GM23338 (cell line): ENCODE data around the gene SMIM12. TPM values are rescaled to one million over a fixed set of nuclear protein-coding genes. Genes with fewer than 3 reads are reported as not detected.

Source experiments
- ATAC-seq: fragments of 200-7000 bp; cut with Tn5 transposase; 3 replicates; pipeline ENCODE4 v1.9.1; 2020
- DNase-seq: peaks from one replicate; pipeline ENCODE4 v3.0.0-alpha.2; 2015; ENCODE audit warnings: low spot score
- H2AFZ ChIP-seq: fragments of 200-600 bp; sonication (generic); 2 replicates; pipeline ENCODE4 v1.8.0; 2016; ENCODE audit warnings: antibody characterized with exemption, mild to moderate bottlenecking, moderate library complexity
- H3F3A ChIP-seq: fragments of 200-600 bp; sonication (generic); replicated peaks from 2 replicates; pipeline ENCODE4 v1.8.0; 2017; ENCODE audit warnings: antibody characterized with exemption, mixed run types, low read depth
- H3K27ac ChIP-seq: fragments of 200-600 bp; sonication (generic); 2 replicates; pipeline ENCODE4 v1.6.1; 2016; ENCODE audit warnings: low read depth
- H3K27me3 ChIP-seq: fragments of 200-600 bp; sonication (generic); 2 replicates; pipeline ENCODE4 v1.8.0; 2016; ENCODE audit warnings: mild to moderate bottlenecking, mixed run types, moderate library complexity; ENCODE audit not compliant: insufficient read depth
- H3K36me3 ChIP-seq: fragments of 200-600 bp; sonication (generic); 2 replicates; pipeline ENCODE4 v1.8.0; 2016; ENCODE audit warnings: mild to moderate bottlenecking; ENCODE audit not compliant: insufficient read depth
- H3K4me1 ChIP-seq: fragments of 200-600 bp; sonication (generic); 2 replicates; pipeline ENCODE4 v1.8.0; 2016; ENCODE audit warnings: mild to moderate bottlenecking, moderate library complexity; ENCODE audit not compliant: insufficient read depth
- H3K4me2 ChIP-seq: fragments of 200-600 bp; sonication (generic); 2 replicates; pipeline ENCODE4 v1.7.1; 2017; ENCODE audit warnings: mixed run types
- H3K4me3 ChIP-seq: fragments of 200-600 bp; sonication (generic); 2 replicates; pipeline ENCODE4 v1.6.1; 2016; ENCODE audit warnings: mixed run types
- H3K79me2 ChIP-seq: fragments of 200-600 bp; sonication (generic); replicated peaks from 2 replicates; pipeline ENCODE4 v1.8.0; 2017; ENCODE audit warnings: mild to moderate bottlenecking; ENCODE audit not compliant: insufficient read depth
- H3K9me2 ChIP-seq: fragments of 200-600 bp; sonication (generic); 2 replicates; pipeline ENCODE4 v1.8.0; 2017; ENCODE audit not compliant: insufficient read depth
- H4K20me1 ChIP-seq: fragments of 200-600 bp; sonication (generic); replicated peaks from 2 replicates; pipeline ENCODE4 v1.8.0; 2017; ENCODE audit warnings: mild to moderate bottlenecking; ENCODE audit not compliant: insufficient read depth
- H3K27ac Mint-ChIP-seq: 2 replicates; pipeline ENCODE4 v1.8.0; 2020; ENCODE audit warnings: inconsistent platforms, mild to moderate bottlenecking, moderate library complexity, mixed read lengths
- H3K27me3 Mint-ChIP-seq: 3 replicates; pipeline ENCODE4 v1.8.0; 2022; ENCODE audit warnings: low read depth, mild to moderate bottlenecking, moderate library complexity, mixed read lengths, inconsistent platforms; ENCODE audit not compliant: insufficient read depth, poor library complexity
- H3K36me3 Mint-ChIP-seq: 3 replicates; pipeline ENCODE4 v1.8.0; 2021; ENCODE audit warnings: low read depth, mild to moderate bottlenecking, inconsistent platforms, moderate library complexity, mixed read lengths
- H3K4me1 Mint-ChIP-seq: 3 replicates; pipeline ENCODE4 v1.8.0; 2020; ENCODE audit warnings: mild to moderate bottlenecking, inconsistent platforms, mixed read lengths
- H3K4me3 Mint-ChIP-seq: 3 replicates; pipeline ENCODE4 v1.8.0; 2021; ENCODE audit warnings: moderate library complexity, mild to moderate bottlenecking, inconsistent platforms, mixed read lengths
- H3K9me3 Mint-ChIP-seq: 3 replicates; pipeline ENCODE4 v1.8.0; 2020; ENCODE audit warnings: moderate library complexity, mild to moderate bottlenecking, inconsistent platforms, mixed read lengths
- CREB1 ChIP-seq: fragments of 250-450 bp; sonication (Bioruptor Pico); IDR thresholded peaks from 2 replicates; pipeline ENCODE4 v1.5.0; 2020; ENCODE audit warnings: low read depth, mild to moderate bottlenecking, moderate library complexity
- EZH2 ChIP-seq: fragments of 200-600 bp; sonication (generic); IDR thresholded peaks from one replicate; pipeline ENCODE4 v1.8.0; 2017; ENCODE audit warnings: antibody characterized with exemption, mild to moderate bottlenecking, low read depth; ENCODE audit not compliant: unreplicated experiment
- EZH2phosphoT487 ChIP-seq: fragments of 200-600 bp; sonication (generic); IDR thresholded peaks from one replicate; pipeline ENCODE4 v1.8.1; 2018; ENCODE audit warnings: antibody characterized with exemption; ENCODE audit not compliant: unreplicated experiment
- JUNB ChIP-seq: IDR thresholded peaks from one replicate; pipeline ENCODE4 v1.6.1; 2016; ENCODE audit warnings: antibody characterized with exemption; ENCODE audit not compliant: unreplicated experiment
- NANOG ChIP-seq: IDR thresholded peaks from 2 replicates; pipeline ENCODE4 v1.6.1; 2016; ENCODE audit warnings: antibody characterized with exemption, borderline replicate concordance
- POLR2AphosphoS5 ChIP-seq: IDR thresholded peaks from 2 replicates; pipeline ENCODE4 v1.6.1; 2016; ENCODE audit warnings: antibody characterized with exemption, low read depth
- STAT1 ChIP-seq: IDR thresholded peaks from one replicate; pipeline ENCODE4 v1.6.1; 2016; ENCODE audit warnings: antibody characterized with exemption; ENCODE audit not compliant: unreplicated experiment
- ZNF114 ChIP-seq: fragments of 250-450 bp; sonication (Bioruptor Pico); IDR thresholded peaks from 2 replicates; pipeline ENCODE4 v1.5.0; 2020; ENCODE audit warnings: mild to moderate bottlenecking, moderate library complexity
- ZNF331 ChIP-seq: fragments of 250-450 bp; sonication (Bioruptor Pico); IDR thresholded peaks from 2 replicates; pipeline ENCODE4 v1.5.0; 2020; ENCODE audit warnings: low read depth, mild to moderate bottlenecking, moderate library complexity
- polyA plus RNA-seq: library from polyadenylated mRNA; unstranded; fragments of >200 nt; fragmentation: Nextera tagmentation; extraction: Ambion mirVana; gene quantifications from 2 replicates; pipeline ENCODE4 v1.2.1, GENCODE V29; 2016
- total RNA-seq: library from RNA; depleted of rRNA; stranded (reverse); fragments of >200 nt; shearing (Covaris generic); gene quantifications from 2 replicates; pipeline ENCODE4 v1.2.3, GENCODE V29; 2014
- TF ChIP-seq, protein P1 (sequence below): IDR thresholded peaks from one replicate; pipeline ENCODE4 v1.6.1; 2018; ENCODE audit warnings: antibody characterized with exemption; ENCODE audit not compliant: unreplicated experiment
- TF ChIP-seq, protein P2 (sequence below): fragments of 250-450 bp; sonication (Bioruptor Pico); IDR thresholded peaks from 2 replicates; pipeline ENCODE4 v1.5.0; 2020; ENCODE audit warnings: mild to moderate bottlenecking, moderate library complexity
- TF ChIP-seq, protein P3 (sequence below): IDR thresholded peaks from 2 replicates; pipeline ENCODE4 v1.6.1; 2016; ENCODE audit warnings: antibody characterized with exemption
- TF ChIP-seq, protein P4 (sequence below), 2 experiments: fragments of 200-600 bp in 1 of 2; sonication (generic) in 1 of 2; conservative IDR thresholded peaks; 2 replicates each; pipeline versions ENCODE4 v1.5.1 to v1.6.1; 2016 to 2017; ENCODE audit warnings: antibody characterized with exemption in 2 of 2, low read depth in 2 of 2, mild to moderate bottlenecking in 2 of 2, moderate library complexity in 1 of 2

SMIM12 gene
- total and polyA plus RNA-seq, 2 experiments from 2014 or later = 22.7 to 25.3 TPM

DNA sequence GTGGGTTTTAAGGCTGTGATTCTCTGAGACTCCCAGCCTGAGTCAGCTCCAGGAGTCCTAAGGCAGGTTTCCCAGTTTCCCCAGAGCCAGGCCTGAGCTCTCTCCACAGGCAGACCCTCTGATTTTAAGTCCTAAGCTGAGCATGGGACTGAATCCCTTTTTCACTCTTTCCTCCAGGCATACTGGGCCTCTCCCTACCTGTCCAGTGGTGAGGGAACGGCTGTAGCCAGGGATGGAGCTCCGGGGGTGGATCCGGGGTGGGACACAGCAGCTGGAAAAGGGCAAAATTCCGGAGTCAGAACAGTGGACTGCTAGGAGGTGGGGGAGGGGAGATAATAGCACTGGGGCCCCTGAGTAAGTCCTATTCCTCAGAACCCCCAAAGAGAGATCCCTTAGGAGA lies 39.9 kb upstream of the SMIM12 start:
- TF ChIP-seq STAT1 = no peak
- TF ChIP-seq ZNF331 (CRISPR knock-in tag) = no peak
- no peak for TF ChIP-seq NANOG
- no peak for TF ChIP-seq POLR2AphosphoS5
- no peak for TF ChIP-seq ZNF114 (CRISPR knock-in tag)
- no peak for TF ChIP-seq JUNB
- TF ChIP-seq, protein P1, sequence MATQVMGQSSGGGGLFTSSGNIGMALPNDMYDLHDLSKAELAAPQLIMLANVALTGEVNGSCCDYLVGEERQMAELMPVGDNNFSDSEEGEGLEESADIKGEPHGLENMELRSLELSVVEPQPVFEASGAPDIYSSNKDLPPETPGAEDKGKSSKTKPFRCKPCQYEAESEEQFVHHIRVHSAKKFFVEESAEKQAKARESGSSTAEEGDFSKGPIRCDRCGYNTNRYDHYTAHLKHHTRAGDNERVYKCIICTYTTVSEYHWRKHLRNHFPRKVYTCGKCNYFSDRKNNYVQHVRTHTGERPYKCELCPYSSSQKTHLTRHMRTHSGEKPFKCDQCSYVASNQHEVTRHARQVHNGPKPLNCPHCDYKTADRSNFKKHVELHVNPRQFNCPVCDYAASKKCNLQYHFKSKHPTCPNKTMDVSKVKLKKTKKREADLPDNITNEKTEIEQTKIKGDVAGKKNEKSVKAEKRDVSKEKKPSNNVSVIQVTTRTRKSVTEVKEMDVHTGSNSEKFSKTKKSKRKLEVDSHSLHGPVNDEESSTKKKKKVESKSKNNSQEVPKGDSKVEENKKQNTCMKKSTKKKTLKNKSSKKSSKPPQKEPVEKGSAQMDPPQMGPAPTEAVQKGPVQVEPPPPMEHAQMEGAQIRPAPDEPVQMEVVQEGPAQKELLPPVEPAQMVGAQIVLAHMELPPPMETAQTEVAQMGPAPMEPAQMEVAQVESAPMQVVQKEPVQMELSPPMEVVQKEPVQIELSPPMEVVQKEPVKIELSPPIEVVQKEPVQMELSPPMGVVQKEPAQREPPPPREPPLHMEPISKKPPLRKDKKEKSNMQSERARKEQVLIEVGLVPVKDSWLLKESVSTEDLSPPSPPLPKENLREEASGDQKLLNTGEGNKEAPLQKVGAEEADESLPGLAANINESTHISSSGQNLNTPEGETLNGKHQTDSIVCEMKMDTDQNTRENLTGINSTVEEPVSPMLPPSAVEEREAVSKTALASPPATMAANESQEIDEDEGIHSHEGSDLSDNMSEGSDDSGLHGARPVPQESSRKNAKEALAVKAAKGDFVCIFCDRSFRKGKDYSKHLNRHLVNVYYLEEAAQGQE = no peak
- TF ChIP-seq, protein P2, sequence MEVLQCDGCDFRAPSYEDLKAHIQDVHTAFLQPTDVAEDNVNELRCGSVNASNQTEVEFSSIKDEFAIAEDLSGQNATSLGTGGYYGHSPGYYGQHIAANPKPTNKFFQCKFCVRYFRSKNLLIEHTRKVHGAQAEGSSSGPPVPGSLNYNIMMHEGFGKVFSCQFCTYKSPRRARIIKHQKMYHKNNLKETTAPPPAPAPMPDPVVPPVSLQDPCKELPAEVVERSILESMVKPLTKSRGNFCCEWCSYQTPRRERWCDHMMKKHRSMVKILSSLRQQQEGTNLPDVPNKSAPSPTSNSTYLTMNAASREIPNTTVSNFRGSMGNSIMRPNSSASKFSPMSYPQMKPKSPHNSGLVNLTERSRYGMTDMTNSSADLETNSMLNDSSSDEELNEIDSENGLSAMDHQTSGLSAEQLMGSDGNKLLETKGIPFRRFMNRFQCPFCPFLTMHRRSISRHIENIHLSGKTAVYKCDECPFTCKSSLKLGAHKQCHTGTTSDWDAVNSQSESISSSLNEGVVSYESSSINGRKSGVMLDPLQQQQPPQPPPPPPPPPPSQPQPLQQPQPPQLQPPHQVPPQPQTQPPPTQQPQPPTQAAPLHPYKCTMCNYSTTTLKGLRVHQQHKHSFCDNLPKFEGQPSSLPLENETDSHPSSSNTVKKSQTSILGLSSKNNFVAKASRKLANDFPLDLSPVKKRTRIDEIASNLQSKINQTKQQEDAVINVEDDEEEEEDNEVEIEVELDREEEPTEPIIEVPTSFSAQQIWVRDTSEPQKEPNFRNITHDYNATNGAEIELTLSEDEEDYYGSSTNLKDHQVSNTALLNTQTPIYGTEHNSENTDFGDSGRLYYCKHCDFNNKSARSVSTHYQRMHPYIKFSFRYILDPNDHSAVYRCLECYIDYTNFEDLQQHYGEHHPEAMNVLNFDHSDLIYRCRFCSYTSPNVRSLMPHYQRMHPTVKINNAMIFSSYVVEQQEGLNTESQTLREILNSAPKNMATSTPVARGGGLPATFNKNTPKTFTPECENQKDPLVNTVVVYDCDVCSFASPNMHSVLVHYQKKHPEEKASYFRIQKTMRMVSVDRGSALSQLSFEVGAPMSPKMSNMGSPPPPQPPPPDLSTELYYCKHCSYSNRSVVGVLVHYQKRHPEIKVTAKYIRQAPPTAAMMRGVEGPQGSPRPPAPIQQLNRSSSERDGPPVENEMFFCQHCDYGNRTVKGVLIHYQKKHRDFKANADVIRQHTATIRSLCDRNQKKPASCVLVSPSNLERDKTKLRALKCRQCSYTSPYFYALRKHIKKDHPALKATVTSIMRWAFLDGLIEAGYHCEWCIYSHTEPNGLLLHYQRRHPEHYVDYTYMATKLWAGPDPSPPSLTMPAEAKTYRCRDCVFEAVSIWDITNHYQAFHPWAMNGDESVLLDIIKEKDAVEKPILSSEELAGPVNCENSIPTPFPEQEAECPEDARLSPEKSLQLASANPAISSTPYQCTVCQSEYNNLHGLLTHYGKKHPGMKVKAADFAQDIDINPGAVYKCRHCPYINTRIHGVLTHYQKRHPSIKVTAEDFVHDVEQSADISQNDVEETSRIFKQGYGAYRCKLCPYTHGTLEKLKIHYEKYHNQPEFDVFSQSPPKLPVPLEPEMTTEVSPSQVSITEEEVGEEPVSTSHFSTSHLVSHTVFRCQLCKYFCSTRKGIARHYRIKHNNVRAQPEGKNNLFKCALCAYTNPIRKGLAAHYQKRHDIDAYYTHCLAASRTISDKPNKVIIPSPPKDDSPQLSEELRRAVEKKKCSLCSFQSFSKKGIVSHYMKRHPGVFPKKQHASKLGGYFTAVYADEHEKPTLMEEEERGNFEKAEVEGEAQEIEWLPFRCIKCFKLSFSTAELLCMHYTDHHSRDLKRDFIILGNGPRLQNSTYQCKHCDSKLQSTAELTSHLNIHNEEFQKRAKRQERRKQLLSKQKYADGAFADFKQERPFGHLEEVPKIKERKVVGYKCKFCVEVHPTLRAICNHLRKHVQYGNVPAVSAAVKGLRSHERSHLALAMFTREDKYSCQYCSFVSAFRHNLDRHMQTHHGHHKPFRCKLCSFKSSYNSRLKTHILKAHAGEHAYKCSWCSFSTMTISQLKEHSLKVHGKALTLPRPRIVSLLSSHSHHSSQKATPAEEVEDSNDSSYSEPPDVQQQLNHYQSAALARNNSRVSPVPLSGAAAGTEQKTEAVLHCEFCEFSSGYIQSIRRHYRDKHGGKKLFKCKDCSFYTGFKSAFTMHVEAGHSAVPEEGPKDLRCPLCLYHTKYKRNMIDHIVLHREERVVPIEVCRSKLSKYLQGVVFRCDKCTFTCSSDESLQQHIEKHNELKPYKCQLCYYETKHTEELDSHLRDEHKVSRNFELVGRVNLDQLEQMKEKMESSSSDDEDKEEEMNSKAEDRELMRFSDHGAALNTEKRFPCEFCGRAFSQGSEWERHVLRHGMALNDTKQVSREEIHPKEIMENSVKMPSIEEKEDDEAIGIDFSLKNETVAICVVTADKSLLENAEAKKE (CRISPR knock-in tag) = no peak
- TF ChIP-seq, protein P3, sequence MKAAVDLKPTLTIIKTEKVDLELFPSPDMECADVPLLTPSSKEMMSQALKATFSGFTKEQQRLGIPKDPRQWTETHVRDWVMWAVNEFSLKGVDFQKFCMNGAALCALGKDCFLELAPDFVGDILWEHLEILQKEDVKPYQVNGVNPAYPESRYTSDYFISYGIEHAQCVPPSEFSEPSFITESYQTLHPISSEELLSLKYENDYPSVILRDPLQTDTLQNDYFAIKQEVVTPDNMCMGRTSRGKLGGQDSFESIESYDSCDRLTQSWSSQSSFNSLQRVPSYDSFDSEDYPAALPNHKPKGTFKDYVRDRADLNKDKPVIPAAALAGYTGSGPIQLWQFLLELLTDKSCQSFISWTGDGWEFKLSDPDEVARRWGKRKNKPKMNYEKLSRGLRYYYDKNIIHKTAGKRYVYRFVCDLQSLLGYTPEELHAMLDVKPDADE = no peak
- TF ChIP-seq EZH2 = no peak
- TF ChIP-seq, protein P4, sequence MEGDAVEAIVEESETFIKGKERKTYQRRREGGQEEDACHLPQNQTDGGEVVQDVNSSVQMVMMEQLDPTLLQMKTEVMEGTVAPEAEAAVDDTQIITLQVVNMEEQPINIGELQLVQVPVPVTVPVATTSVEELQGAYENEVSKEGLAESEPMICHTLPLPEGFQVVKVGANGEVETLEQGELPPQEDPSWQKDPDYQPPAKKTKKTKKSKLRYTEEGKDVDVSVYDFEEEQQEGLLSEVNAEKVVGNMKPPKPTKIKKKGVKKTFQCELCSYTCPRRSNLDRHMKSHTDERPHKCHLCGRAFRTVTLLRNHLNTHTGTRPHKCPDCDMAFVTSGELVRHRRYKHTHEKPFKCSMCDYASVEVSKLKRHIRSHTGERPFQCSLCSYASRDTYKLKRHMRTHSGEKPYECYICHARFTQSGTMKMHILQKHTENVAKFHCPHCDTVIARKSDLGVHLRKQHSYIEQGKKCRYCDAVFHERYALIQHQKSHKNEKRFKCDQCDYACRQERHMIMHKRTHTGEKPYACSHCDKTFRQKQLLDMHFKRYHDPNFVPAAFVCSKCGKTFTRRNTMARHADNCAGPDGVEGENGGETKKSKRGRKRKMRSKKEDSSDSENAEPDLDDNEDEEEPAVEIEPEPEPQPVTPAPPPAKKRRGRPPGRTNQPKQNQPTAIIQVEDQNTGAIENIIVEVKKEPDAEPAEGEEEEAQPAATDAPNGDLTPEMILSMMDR (conservative IDR thresholded peaks at IDR 0.05; ENCODE audit: low read depth in 2 of 2) = no peak
- no peak for TF ChIP-seq EZH2phosphoT487
- no peak for TF ChIP-seq CREB1 (CRISPR knock-in tag)
- peaks cover 9% of the 10 kb centered on the region; the same call in 2 of the 3 replicates for H3K4me1 Mint-ChIP-seq

More for the DNA sequence above, 39.9 kb upstream of the SMIM12 start:
- H3K27ac Mint-ChIP-seq = no peak overlapping the region
- ATAC-seq (no peak), DNase-seq (no peak)
- peaks cover 3% of the 10 kb centered on the region for H3K27me3 Mint-ChIP-seq
- no peaks in the 10 kb centered on the region for H3K4me1 ChIP-seq
- H3K36me3 ChIP-seq = no peaks in the 10 kb centered on the region
- H3F3A ChIP-seq = no peaks in the 10 kb centered on the region
- H3K27me3 ChIP-seq = no peaks in the 10 kb centered on the region
- no peaks in the 10 kb centered on the region for H3K9me3 Mint-ChIP-seq
- no peaks in the 10 kb centered on the region for H3K9me2 ChIP-seq
- H3K4me3 Mint-ChIP-seq = no peak overlapping the region
- H3K4me2 ChIP-seq = no peak overlapping the region
- no peak overlapping the region for H2AFZ ChIP-seq
- H3K4me3 ChIP-seq = no peak overlapping the region
- H4K20me1 ChIP-seq = no peaks in the 10 kb centered on the region
- no peaks in the 10 kb centered on the region; the same call in 2 of the 3 replicates for H3K36me3 Mint-ChIP-seq
- no peaks in the 10 kb centered on the region for H3K79me2 ChIP-seq
- no peak overlapping the region for H3K27ac ChIP-seq
